HCT116 (cell line): ENCODE data around the gene AHR.

ENCODE experiments used
- CTCF ChIP-seq, 3 experiments: fragments of 200-600 bp in 1 of 3; sonication (generic) in 1 of 3; IDR thresholded peaks in 2 of 3; conservative IDR thresholded peaks in 1 of 3; 2 replicates each; pipeline ENCODE4 v1.5.1; 2012 to 2017; ENCODE audit warnings: low read depth in 2 of 3, low read length in 2 of 3, antibody characterized with exemption in 1 of 3, borderline replicate concordance in 1 of 3, control low read depth in 1 of 3, mild to moderate bottlenecking in 1 of 3, mixed read lengths in 1 of 3, mixed run types in 1 of 3, moderate library complexity in 1 of 3; ENCODE audit not compliant: insufficient read depth in 1 of 3
- ELF1 ChIP-seq: IDR thresholded peaks from 2 replicates; pipeline ENCODE4 v1.6.1; 2012; ENCODE audit warnings: low read depth, borderline replicate concordance
- FOSL1 ChIP-seq: IDR thresholded peaks from 2 replicates; pipeline ENCODE4 v1.6.1; 2012; ENCODE audit warnings: low read depth
- POLR2A ChIP-seq: IDR thresholded peaks from 2 replicates; pipeline ENCODE4 v1.7.0; 2011; ENCODE audit warnings: borderline replicate concordance; ENCODE audit not compliant: insufficient read depth, insufficient read length; ENCODE audit errors: extremely low read depth
- REST ChIP-seq: IDR thresholded peaks from 2 replicates; pipeline ENCODE4 v1.6.1; 2012; ENCODE audit warnings: low read depth
- YY1 ChIP-seq: IDR thresholded peaks from 2 replicates; pipeline ENCODE4 v1.6.1; 2011; ENCODE audit warnings: low read length, low read depth, moderate library complexity, mild to moderate bottlenecking; ENCODE audit not compliant: insufficient replicate concordance; ENCODE audit errors: extremely low read depth

GRCh38 chr7:17300437-17300836, 2.0 kb downstream of the AHR start:
- no peak for TF ChIP-seq CTCF (IDR thresholded peaks at IDR 0.05 in 2 of 3, conservative IDR thresholded peaks at IDR 0.05 in 1 of 3; ENCODE audit: borderline replicate concordance in 1 of 3, insufficient read depth in 1 of 3, low read depth in 2 of 3, low read length in 2 of 3)
- TF ChIP-seq REST: no peak
- no peak for TF ChIP-seq ELF1
- no peak for TF ChIP-seq POLR2A
- TF ChIP-seq FOSL1: no peak
- TF ChIP-seq YY1: no peak
